ENCODE measurements around the gene GTPBP1.
A peak's percentile ranks its signal among the peaks of the same experiment; 100 is the strongest.

GTPBP1 gene

GRCh38 chr22:38750104-38750503, 44.4 kb downstream of the GTPBP1 start:
- TF ChIP-seq CTCF (IDR thresholded peaks at IDR 0.05; ENCODE audit: extremely low read depth, missing control alignments): no peak
- DNase-seq (ENCODE audit: low spot score): no peak

- DNase-seq (ENCODE audit: low spot score): no peak
- no peak for TF ChIP-seq CTCF (IDR thresholded peaks at IDR 0.05; ENCODE audit: extremely low read depth, missing control alignments)
Measured at GRCh38 chr22:38750638-38751037, 44.9 kb downstream of the GTPBP1 start.

- no peak for DNase-seq (ENCODE audit: low spot score)
Measured at GRCh38 chr22:38751066-38751421, 45.3 kb downstream of the GTPBP1 start.

GRCh38 chr22:38751422-38752346, 45.9 kb downstream of the GTPBP1 start:
- no peak for TF ChIP-seq CTCF (IDR thresholded peaks at IDR 0.05; ENCODE audit: extremely low read depth, missing control alignments)
- DNase-seq (ENCODE audit: low spot score): peak; percentile 89

More at GRCh38 chr22:38751066-38751421, 45.3 kb downstream of the GTPBP1 start:
- no peak for TF ChIP-seq CTCF (IDR thresholded peaks at IDR 0.05; ENCODE audit: extremely low read depth, missing control alignments)

- TF ChIP-seq CTCF (IDR thresholded peaks at IDR 0.05; ENCODE audit: extremely low read depth, missing control alignments): no peak
- DNase-seq (ENCODE audit: low spot score): peak; percentile 58
Measured at GRCh38 chr22:38753948-38754750, 48.4 kb downstream of the GTPBP1 start.

GRCh38 chr22:38754751-38755154, 49.0 kb downstream of the GTPBP1 start:
- peak; percentile 66 for DNase-seq (ENCODE audit: low spot score)

More at GRCh38 chr22:38754751-38755154, 49.0 kb downstream of the GTPBP1 start:
- no peak for TF ChIP-seq CTCF (IDR thresholded peaks at IDR 0.05; ENCODE audit: extremely low read depth, missing control alignments)
